22Rv1 (cell line): ENCODE results near the gene PANX2.

ENCODE experiments used
- CTCF ChIP-seq: fragments of 450-650 bp; IDR thresholded peaks from 2 replicates; pipeline ENCODE4 v1.5.1; 2017; ENCODE audit warnings: mild to moderate bottlenecking
- ZFX ChIP-seq: fragments of 450-650 bp; IDR thresholded peaks from 2 replicates; pipeline ENCODE4 v1.6.1; 2017; ENCODE audit warnings: antibody characterized with exemption, borderline replicate concordance

GRCh38 chr22:50146439-50147238 is 23.9 kb upstream of the PANX2 start:
- TF ChIP-seq CTCF (peak; percentile 88), ZFX (no peak)
